Left hindlimb (tissue), 1 donor: ENCODE results near the gene CHSY3.
"Not testable (repeated sequence)": the region's sequence is repeated elsewhere in the genome, so short reads cannot be mapped to it uniquely, and the experiment has no call there.

Experiments used
- DNase-seq: peaks from one replicate; pipeline ENCODE4 v3.0.0-alpha.2; 2018

CHSY3 gene

DNA sequence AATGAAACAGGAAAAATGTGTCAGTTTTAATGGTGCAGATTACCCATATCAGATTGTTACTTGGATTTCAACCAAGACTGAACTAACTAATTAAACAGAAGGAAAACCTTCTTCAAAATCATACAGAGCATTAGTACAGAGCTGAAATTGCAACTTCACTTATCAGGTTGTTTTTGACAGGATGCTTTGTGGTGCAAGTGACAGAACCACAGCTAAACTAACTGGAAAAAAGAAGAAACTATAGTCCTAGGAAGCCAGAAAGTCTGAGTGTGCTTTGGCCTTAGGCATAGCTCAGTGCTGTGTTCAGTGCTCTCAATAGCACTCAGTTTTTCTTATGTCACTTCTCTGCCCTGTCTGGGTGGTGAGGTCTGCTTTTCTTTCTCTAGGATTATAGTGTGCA lies 267.4 kb downstream of the CHSY3 start:
- no peak for DNase-seq

DNA sequence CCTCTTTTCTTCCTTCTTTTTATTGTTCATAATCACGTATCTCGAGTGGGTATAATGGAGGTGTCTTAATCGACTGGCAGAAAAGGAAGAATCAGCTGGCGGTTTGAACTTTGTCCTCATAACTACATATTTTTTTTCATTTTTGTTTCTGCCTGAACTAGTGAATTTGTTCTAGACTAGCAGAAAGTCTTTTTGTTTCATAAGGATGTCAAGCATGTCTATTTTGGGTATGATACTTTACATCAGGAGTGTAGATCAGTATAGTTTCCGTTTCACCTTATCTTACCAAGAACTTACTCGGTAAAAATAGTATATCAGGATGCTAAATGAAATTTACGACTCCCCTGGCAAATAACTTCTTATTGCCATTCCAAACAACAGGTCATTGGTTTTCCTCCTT lies 278.9 kb downstream of the CHSY3 start:
- no peak for DNase-seq

DNA sequence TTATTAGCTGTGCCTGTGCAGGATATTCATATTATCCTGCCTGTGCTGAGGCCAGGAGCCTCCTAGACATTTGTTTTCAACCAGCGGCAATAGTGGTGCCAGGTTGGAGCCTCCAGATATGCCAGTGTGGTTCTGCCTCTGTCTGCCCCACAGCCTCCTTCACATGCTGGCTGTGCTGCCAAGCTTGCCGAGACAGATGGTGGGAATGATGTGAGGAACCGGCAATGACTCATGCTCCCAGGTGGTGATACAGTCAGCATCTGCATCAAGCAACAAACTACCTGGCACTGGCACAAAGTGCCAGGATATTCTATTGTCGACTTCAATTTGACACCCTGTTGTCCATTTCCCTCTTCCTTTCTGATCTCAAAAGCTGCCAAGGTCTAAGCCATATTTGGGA lies 285.7 kb downstream of the CHSY3 start:
- DNase-seq: no peak

DNA sequence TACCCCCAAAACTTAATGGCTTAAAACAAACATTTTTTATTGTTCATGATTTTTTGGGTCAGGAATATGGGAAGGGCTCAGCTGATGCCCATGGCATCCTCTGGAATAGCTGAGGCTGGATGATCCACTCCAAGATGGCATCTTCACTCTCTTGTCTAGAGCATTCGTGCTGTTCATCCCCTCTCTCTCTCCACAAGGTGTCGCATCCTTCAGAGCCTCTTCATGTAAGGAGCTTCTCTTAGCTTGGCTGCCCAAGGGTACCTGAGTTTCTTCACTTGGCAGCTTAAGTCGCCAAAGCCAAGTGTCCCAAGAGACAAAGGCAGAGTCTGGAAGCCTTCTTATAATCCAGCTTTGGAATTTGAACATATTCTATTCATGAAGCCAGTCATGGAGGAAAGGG lies 294.7 kb downstream of the CHSY3 start:
- DNase-seq: no peak

DNA sequence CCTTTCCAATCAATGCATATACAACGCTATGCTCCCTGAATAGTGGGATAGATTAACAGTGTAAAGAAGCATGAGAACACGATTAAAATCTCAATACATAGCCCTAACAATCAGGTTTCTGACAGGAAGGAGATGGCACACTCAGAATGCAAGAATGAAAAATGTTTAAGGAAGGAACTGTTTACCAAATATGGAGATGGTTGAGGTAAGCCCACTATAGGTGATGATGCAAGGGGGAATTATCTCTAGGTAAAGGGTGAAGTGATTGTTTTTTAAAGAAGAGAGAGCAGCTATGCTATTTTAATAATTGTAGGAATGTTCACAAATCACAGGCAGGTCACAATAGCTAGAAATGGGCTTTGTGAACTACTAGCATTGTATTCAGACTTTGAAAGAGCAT lies 302.4 kb downstream of the CHSY3 start:
- no peak for DNase-seq

DNA sequence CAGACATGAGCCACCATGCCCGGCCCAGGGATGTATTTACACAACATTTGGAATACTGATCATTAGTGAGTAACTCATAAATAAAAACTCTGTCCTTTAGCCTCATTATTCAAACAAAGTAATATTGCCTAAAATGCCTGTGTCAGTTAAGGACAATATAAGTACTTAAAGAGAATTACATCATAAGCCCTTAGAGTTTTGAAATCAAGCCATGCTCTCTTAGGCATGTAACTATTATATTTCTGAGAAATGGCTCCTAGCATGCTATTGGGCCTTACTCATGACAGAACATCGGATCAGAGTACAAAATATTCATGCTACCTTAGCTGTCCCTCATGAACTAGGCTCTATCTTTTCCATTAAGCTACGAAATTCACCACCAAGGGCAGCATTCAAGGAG lies 309.3 kb downstream of the CHSY3 start:
- DNase-seq: no peak

DNA sequence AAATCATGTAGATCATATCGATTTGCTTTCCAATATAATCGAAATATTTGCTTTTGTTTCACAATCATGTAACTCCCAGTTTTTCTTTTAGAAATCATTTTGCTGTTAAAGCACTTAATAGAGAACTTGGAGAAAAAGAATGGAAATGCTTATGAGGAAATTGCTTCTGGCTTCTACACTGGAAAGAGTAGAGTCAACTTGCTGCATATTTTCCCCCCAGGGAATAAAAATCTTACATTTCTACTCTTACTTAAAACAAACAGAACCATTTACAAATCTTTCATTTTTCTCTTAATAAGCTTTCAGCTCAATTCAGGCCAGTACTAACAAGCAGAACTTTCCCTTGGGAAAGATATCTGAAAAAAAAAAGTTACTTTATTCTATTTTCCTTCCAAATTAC lies 312.0 kb downstream of the CHSY3 start:
- DNase-seq: no peak

DNA sequence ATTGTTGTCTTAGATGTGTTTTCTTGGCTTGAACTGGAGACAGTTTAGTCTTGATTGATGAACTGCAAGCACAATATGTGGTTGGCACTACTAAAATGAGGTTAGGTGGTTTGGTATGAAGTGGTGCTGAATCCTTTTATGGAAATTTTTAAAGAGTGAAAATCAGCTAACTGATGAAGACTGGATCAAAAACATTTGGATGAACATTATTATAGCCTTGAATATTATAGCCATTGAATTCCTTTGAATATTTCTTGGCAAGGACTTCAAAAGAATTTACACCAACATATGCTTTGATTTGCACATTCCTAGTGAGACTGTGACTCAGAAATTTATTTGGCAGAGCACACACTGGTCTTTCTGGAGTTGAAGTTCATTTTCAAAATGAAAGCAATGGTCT lies 318.3 kb downstream of the CHSY3 start:
- no peak for DNase-seq

DNA sequence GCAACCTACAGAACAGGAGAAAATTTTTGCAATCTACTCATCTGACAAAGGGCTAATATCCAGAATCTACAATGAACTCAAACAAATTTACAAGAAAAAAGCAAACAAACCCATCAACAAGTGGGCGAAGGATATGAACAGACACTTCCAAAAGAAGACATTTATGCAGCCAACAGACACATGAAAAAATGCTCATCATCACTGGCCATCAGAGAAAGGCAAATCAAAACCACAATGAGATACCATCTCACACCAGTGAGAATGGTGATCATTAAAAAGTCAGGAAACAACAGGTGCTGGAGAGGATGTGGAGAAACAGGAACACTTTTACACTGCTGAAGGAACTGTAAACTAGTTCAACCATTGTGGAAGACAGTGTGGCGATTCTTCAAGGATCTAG lies 322.3 kb downstream of the CHSY3 start:
- not testable (repeated sequence) for DNase-seq

DNA sequence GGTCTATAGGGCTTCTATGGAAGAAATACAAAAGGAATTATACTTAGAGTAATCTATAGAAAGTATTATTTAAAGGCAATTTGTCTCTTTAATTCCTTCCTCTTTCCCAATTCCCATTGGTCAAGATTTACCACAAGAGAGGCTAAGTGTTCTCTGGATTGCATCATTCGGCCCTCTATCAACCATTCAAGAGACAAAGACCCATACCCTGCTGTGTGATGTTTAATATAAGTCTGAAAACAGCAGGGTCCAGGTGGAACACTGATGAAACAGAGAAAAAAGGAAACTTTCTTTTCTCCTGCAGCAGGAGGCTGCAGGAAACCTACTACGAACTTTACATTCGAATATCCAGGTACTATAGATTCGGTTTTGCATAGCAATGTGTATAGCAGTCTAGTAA lies 323.4 kb downstream of the CHSY3 start:
- no peak for DNase-seq

DNA sequence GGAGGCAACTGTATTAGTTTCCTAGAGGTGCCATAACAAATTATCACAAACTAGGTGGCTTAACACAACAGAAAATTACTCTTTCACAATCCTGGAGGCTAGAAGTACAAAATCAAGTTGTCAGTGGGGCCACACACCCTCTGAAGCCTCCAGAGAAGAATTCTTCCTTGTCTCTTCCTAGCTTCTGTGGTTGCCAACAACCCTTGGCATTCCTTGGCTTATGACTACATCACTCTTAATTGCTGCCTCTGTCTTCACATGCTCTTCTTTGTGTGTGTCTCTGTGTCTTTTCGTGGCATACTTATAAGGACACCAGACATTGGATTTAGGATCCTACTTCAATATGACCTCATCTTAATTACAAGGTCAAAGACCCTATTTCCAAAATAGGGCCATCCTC lies 327.5 kb downstream of the CHSY3 start:
- DNase-seq: no peak

DNA sequence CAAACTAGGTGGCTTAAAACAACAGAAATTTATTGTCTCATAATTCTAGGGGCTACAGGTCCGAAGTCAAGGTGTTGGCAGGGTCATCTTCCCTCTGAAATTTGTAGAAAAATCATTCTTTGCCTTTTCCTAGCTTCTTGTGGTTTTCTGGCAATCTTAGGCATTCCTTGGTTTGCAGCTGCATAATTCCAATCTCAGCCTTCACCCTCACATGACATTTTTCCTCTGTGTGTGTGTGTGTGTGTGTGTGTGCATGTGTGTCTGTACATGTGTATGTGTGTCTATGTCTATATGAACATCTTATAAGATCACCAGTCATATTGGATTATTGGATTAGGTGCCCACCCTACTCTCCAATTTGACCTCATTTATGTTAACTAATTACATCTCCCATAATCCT lies 330.6 kb downstream of the CHSY3 start:
- DNase-seq: no peak
